Neuronal stem cell (in vitro differentiated cells): ENCODE measurements around the gene SIVA1.

Source experiments
- DNase-seq: peaks from one replicate; pipeline ENCODE4 v3.0.0-alpha.2; 2013; ENCODE audit warnings: low spot score
- H2AFZ ChIP-seq: one replicate; pipeline ENCODE4 v1.6.1; 2013; ENCODE audit warnings: mild to moderate bottlenecking, low read length, inconsistent platforms
- H2AK5ac ChIP-seq: 2 replicates; pipeline ENCODE4 v1.6.1; 2013; ENCODE audit warnings: low read depth, mild to moderate bottlenecking, inconsistent platforms, low read length, moderate library complexity, mixed read lengths
- H2BK120ac ChIP-seq: 2 replicates; pipeline ENCODE4 v1.6.1; 2013; ENCODE audit warnings: low read depth, mild to moderate bottlenecking, inconsistent platforms, low read length, moderate library complexity, mixed read lengths
- H2BK12ac ChIP-seq: one replicate; pipeline ENCODE4 v1.6.1; 2013; ENCODE audit warnings: low read length, inconsistent platforms
- H2BK15ac ChIP-seq: 2 replicates; pipeline ENCODE4 v1.6.1; 2013; ENCODE audit warnings: mild to moderate bottlenecking, low read length, inconsistent platforms, mixed read lengths
- H2BK5ac ChIP-seq: one replicate; pipeline ENCODE4 v1.6.1; 2013; ENCODE audit warnings: inconsistent platforms, mild to moderate bottlenecking, low read length, moderate library complexity
- H3K14ac ChIP-seq: one replicate; pipeline ENCODE4 v1.6.1; 2013; ENCODE audit warnings: low read length, inconsistent platforms
- H3K18ac ChIP-seq: 2 replicates; pipeline ENCODE4 v1.6.1; 2013; ENCODE audit warnings: low read length, inconsistent platforms
- H3K23ac ChIP-seq: 2 replicates; pipeline ENCODE4 v1.6.1; 2013; ENCODE audit warnings: low read depth, mild to moderate bottlenecking, mixed read lengths, low read length, inconsistent platforms; ENCODE audit not compliant: poor library complexity
- H3K27ac ChIP-seq: replicated peaks from 3 replicates; pipeline ENCODE4 v1.5.1; 2013; ENCODE audit warnings: low read length, inconsistent platforms
- H3K27me3 ChIP-seq, 3 experiments: 2 replicates each; pipeline ENCODE4 v1.6.1; 2013; ENCODE audit warnings: low read length in 3 of 3, mild to moderate bottlenecking in 2 of 3, inconsistent platforms in 1 of 3, low read depth in 1 of 3, mixed read lengths in 1 of 3, moderate library complexity in 1 of 3; ENCODE audit not compliant: control insufficient read depth in 3 of 3, insufficient read depth in 3 of 3
- H3K36me3 ChIP-seq, 2 donors: replicated peaks in 1 of 2; 2 replicates each; pipeline ENCODE4 v1.6.1; 2013; ENCODE audit warnings: low read length in 2 of 2; ENCODE audit not compliant: control insufficient read depth in 2 of 2, insufficient read depth in 2 of 2
- H3K4ac ChIP-seq: 2 replicates; pipeline ENCODE4 v1.6.1; 2013; ENCODE audit warnings: inconsistent platforms, mild to moderate bottlenecking, low read length, moderate library complexity
- H3K4me1 ChIP-seq, 2 donors: 1 replicate in 1 of 2; 2 replicates in 1 of 2; pipeline ENCODE4 v1.6.1; 2013; ENCODE audit warnings: low read length in 2 of 2, low read depth in 1 of 2; ENCODE audit not compliant: control insufficient read depth in 2 of 2, insufficient read depth in 1 of 2
- H3K4me2 ChIP-seq: one replicate; pipeline ENCODE4 v1.6.1; 2013; ENCODE audit warnings: mild to moderate bottlenecking, low read length, inconsistent platforms; ENCODE audit not compliant: insufficient read depth, poor library complexity, severe bottlenecking
- H3K4me3 ChIP-seq, 2 donors: 2 replicates each; pipeline ENCODE4 v1.5.1; 2013; ENCODE audit warnings: low read length in 2 of 2, mild to moderate bottlenecking in 2 of 2, inconsistent platforms in 1 of 2, moderate library complexity in 1 of 2
- H3K79me1 ChIP-seq: one replicate; pipeline ENCODE4 v1.6.1; 2013; ENCODE audit warnings: low read depth, mild to moderate bottlenecking, inconsistent platforms, low read length, moderate library complexity
- H3K9ac ChIP-seq: one replicate; pipeline ENCODE4 v1.6.1; 2013; ENCODE audit warnings: mild to moderate bottlenecking, low read depth, low read length, inconsistent platforms; ENCODE audit not compliant: poor library complexity
- H3K9me3 ChIP-seq, 2 donors: replicated peaks in 1 of 2; 2 replicates each; pipeline versions ENCODE3 to v1.6.1; 2013; ENCODE audit warnings: low read length in 2 of 2, mild to moderate bottlenecking in 2 of 2, inconsistent platforms in 1 of 2, low read depth in 1 of 2, mixed read lengths in 1 of 2, moderate library complexity in 1 of 2; ENCODE audit not compliant: control insufficient read depth in 2 of 2, insufficient read depth in 1 of 2
- H4K8ac ChIP-seq: one replicate; pipeline ENCODE4 v1.6.1; 2013; ENCODE audit warnings: low read depth, mild to moderate bottlenecking, inconsistent platforms, low read length, moderate library complexity
- H4K91ac ChIP-seq: one replicate; pipeline ENCODE4 v1.6.1; 2013; ENCODE audit warnings: low read length, low read depth, mild to moderate bottlenecking, inconsistent platforms; ENCODE audit not compliant: poor library complexity
- WGBS, 2 donors: extraction: QIAGEN DNeasy Blood & Tissue Kit; methylation state at CpG; one replicate each; pipeline ENCODE4 v1.1.7; 2013; ENCODE audit warnings: missing lambda C conversion rate in 2 of 2, mixed read lengths in 1 of 2; ENCODE audit not compliant: insufficient read length in 2 of 2, insufficient replicate concordance in 1 of 2; ENCODE audit errors: extremely low coverage in 2 of 2; 5-methylcytosine and 5-hydroxymethylcytosine counted together

SIVA1 gene

GRCh38 chr14:104774453-104775072 is 21.6 kb downstream of the SIVA1 start:
- Histone ChIP-seq H3K79me1 (peaks cover 14% of the 10 kb centered on the region), H2BK120ac (no peak overlapping the region), H2AFZ (no peak overlapping the region), H4K8ac (no peak overlapping the region), H2BK12ac (no peak overlapping the region), H3K4me1 (peaks cover 0 to 26% of the 10 kb centered on the region in 2 donors), H3K23ac (peak overlapping the region; percentile 80), H3K4me2 (no peak overlapping the region), H3K14ac (peak overlapping the region; percentile 31), H3K4me3 (no peak overlapping the region), H4K91ac (no peak overlapping the region), H3K27ac (no peak overlapping the region), H3K9me3 (peaks cover 11 to 16% of the 10 kb centered on the region in 2 donors), H2AK5ac (no peak overlapping the region), H2BK15ac (no peak overlapping the region), H2BK5ac (no peak overlapping the region), H3K4ac (no peak overlapping the region), H3K27me3 (no peaks in the 10 kb centered on the region), H3K36me3 (peaks cover 47 to 76% of the 10 kb centered on the region in 2 donors), H3K9ac (no peak overlapping the region), H3K18ac (no peak overlapping the region)
- WGBS, 2 donors, result no CpG with 5 or more reads among the region's 20 CpGs
- no peak for DNase-seq

GRCh38 chr14:104775073-104775489 is 22.1 kb downstream of the SIVA1 start:
- H2AFZ ChIP-seq, result no peak overlapping the region
- H3K9me3 ChIP-seq, result peaks cover 11 to 16% of the 10 kb centered on the region in 2 donors
- peak overlapping the region; percentile 55 for H3K23ac ChIP-seq
- no peak overlapping the region for H4K91ac ChIP-seq
- H3K9ac ChIP-seq, result no peak overlapping the region
- no peak overlapping the region for H3K27ac ChIP-seq
- H2BK15ac ChIP-seq, result no peak overlapping the region
- no peak overlapping the region for H3K4ac ChIP-seq
- no peak overlapping the region for H2BK120ac ChIP-seq
- no CpG with 5 or more reads among the region's 13 CpGs for WGBS, 2 donors
- H2BK12ac ChIP-seq, result no peak overlapping the region
- H3K18ac ChIP-seq, result no peak overlapping the region
- peaks cover 14% of the 10 kb centered on the region for H3K79me1 ChIP-seq
- no peak for DNase-seq
- no peak overlapping the region for H3K4me3 ChIP-seq
- H3K14ac ChIP-seq, result no peak overlapping the region
- H2AK5ac ChIP-seq, result no peak overlapping the region
- H3K36me3 ChIP-seq, result peaks cover 48 to 74% of the 10 kb centered on the region in 2 donors
- H4K8ac ChIP-seq, result no peak overlapping the region
- H3K27me3 ChIP-seq, result no peaks in the 10 kb centered on the region
- H3K4me2 ChIP-seq, result no peak overlapping the region
- H2BK5ac ChIP-seq, result no peak overlapping the region
- peaks cover 0 to 24% of the 10 kb centered on the region in 2 donors for H3K4me1 ChIP-seq

GRCh38 chr14:104776481-104776880 is 23.5 kb downstream of the SIVA1 start:
- H2AFZ ChIP-seq, result no peak overlapping the region
- no peak overlapping the region for H2BK15ac ChIP-seq
- peaks cover 37 to 67% of the 10 kb centered on the region in 2 donors for H3K36me3 ChIP-seq
- H3K4me2 ChIP-seq, result no peak overlapping the region
- peaks cover 4 to 7% of the 10 kb centered on the region in 2 donors for H3K9me3 ChIP-seq
- no peak for DNase-seq
- H3K4me1 ChIP-seq, result peaks cover 0 to 24% of the 10 kb centered on the region in 2 donors
- no peak overlapping the region for H4K91ac ChIP-seq
- no peak overlapping the region for H2BK5ac ChIP-seq
- no peak overlapping the region for H2AK5ac ChIP-seq
- H3K9ac ChIP-seq, result peak overlapping the region; percentile 44
- no CpG with 5 or more reads among the region's 15 CpGs for WGBS, 2 donors
- no peak overlapping the region for H2BK12ac ChIP-seq
- H3K14ac ChIP-seq, result no peak overlapping the region
- H3K4ac ChIP-seq, result no peak overlapping the region
- H3K27ac ChIP-seq, result no peak overlapping the region
- H3K18ac ChIP-seq, result no peak overlapping the region
- peak overlapping the region; percentile 65 for H3K23ac ChIP-seq
- H2BK120ac ChIP-seq, result no peak overlapping the region
- H3K27me3 ChIP-seq, result no peaks in the 10 kb centered on the region
- no peak overlapping the region for H4K8ac ChIP-seq
- H3K4me3 ChIP-seq, result peak overlapping the region in 1 of 2 donors; percentile 14
- H3K79me1 ChIP-seq, result peaks cover 11% of the 10 kb centered on the region

GRCh38 chr14:104776961-104777807 is 24.2 kb downstream of the SIVA1 start:
- H3K27ac ChIP-seq, result no peak overlapping the region
- DNase-seq, result no peak

More at GRCh38 chr14:104776961-104777807, 24.2 kb downstream of the SIVA1 start:
- Histone ChIP-seq H3K4me2 (no peak overlapping the region), H2BK120ac (no peak overlapping the region), H3K4me3 (peak overlapping the region in 1 of 2 donors; percentile 7), H2BK15ac (no peak overlapping the region), H2BK12ac (peak overlapping the region; percentile 41), H3K23ac (peak overlapping the region; percentile 80), H3K4me1 (peaks cover 0 to 24% of the 10 kb centered on the region in 2 donors), H3K4ac (no peak overlapping the region), H3K79me1 (peaks cover 15% of the 10 kb centered on the region), H3K9me3 (peaks cover 0 to 2% of the 10 kb centered on the region in 2 donors), H3K14ac (no peak overlapping the region), H4K8ac (no peak overlapping the region), H3K18ac (peak overlapping the region; percentile 48), H3K36me3 (peaks cover 30 to 60% of the 10 kb centered on the region in 2 donors), H2AK5ac (no peak overlapping the region), H2BK5ac (no peak overlapping the region), H3K27me3 (no peaks in the 10 kb centered on the region), H4K91ac (no peak overlapping the region), H2AFZ (peak overlapping the region; percentile 18), H3K9ac (peak overlapping the region; percentile 60)
- no CpG with 5 or more reads among the region's 16 CpGs for whole genome bisulfite sequencing, 2 donors
